Lung (tissue), 12 donors: ENCODE results near the gene FAM53A. TPM values are rescaled to one million over a fixed set of nuclear protein-coding genes. Genes with fewer than 3 reads are reported as not detected.
"Not testable (repeated sequence)": the region's sequence is repeated elsewhere in the genome, so short reads cannot be mapped to it uniquely, and the experiment has no call there.

ENCODE experiments used
- ATAC-seq: fragments of 200-7000 bp; cut with Tn5 transposase; one replicate; pipeline ENCODE4 v1.9.1; 2020; ENCODE audit warnings: moderate number of reproducible peaks; ENCODE audit not compliant: insufficient read depth, low FRiP score
- DNase-seq, 3 donors: peaks; one replicate each; pipeline ENCODE4 v3.0.0-alpha.2; 2013 to 2017
- H3K27ac ChIP-seq, 2 donors: one replicate each; pipeline ENCODE4 v1.5.1; 2013; ENCODE audit warnings: mild to moderate bottlenecking in 2 of 2, moderate library complexity in 2 of 2, control low read depth in 1 of 2, inconsistent platforms in 1 of 2, low read depth in 1 of 2, low read length in 1 of 2
- H3K27me3 ChIP-seq, 3 donors: one replicate each; pipeline ENCODE4 v1.5.1; 2013; ENCODE audit warnings: low read length in 2 of 3; ENCODE audit not compliant: control insufficient read depth in 3 of 3, insufficient read depth in 3 of 3
- H3K36me3 ChIP-seq, 4 donors: one replicate each; pipeline ENCODE4 v1.5.1; 2013; ENCODE audit warnings: low read length in 4 of 4, mild to moderate bottlenecking in 1 of 4, moderate library complexity in 1 of 4; ENCODE audit not compliant: control insufficient read depth in 4 of 4, insufficient read depth in 4 of 4
- H3K4me1 ChIP-seq, 5 donors: one replicate each; pipeline ENCODE4 v1.5.1; 2013; ENCODE audit warnings: low read length in 5 of 5, mild to moderate bottlenecking in 2 of 5, moderate library complexity in 1 of 5; ENCODE audit not compliant: control insufficient read depth in 5 of 5, insufficient read depth in 5 of 5
- H3K4me3 ChIP-seq: one replicate; pipeline ENCODE4 v1.5.1; 2013; ENCODE audit warnings: mild to moderate bottlenecking, control low read depth, moderate library complexity
- H3K9ac ChIP-seq, 2 donors: one replicate each; pipeline ENCODE4 v1.5.1; 2013; ENCODE audit warnings: low read length in 2 of 2, control low read depth in 1 of 2; ENCODE audit not compliant: insufficient read depth in 1 of 2
- H3K9me3 ChIP-seq, 4 donors: one replicate each; pipeline ENCODE4 v1.5.1; 2013; ENCODE audit warnings: low read length in 3 of 4, mild to moderate bottlenecking in 1 of 4, moderate library complexity in 1 of 4; ENCODE audit not compliant: control insufficient read depth in 4 of 4, insufficient read depth in 3 of 4
- WGBS, 2 donors: extraction: QIAGEN DNeasy Blood & Tissue Kit; methylation state at CpG; one replicate each; pipeline ENCODE4 v1.1.7; 2013; 5-methylcytosine and 5-hydroxymethylcytosine counted together
- polyA plus RNA-seq, 2 donors: library from polyadenylated mRNA; stranded (reverse); fragments of 200-250 nt; gene quantifications; one replicate each; pipeline ENCODE4 v1.2.1, GENCODE V29; 2013
- total RNA-seq, 2 donors: library from RNA; depleted of rRNA in 1 of 2; stranded (reverse); fragments of >200 nt in 1 of 2; gene quantifications; one replicate each; pipeline ENCODE4 v1.2.1, GENCODE V29; 2014 to 2021
- TF ChIP-seq, protein P1 (sequence below): IDR thresholded peaks from 2 replicates; pipeline ENCODE4 v1.5.1; 2012; ENCODE audit warnings: mild to moderate bottlenecking; ENCODE audit errors: control extremely low read depth, extremely low read depth
- donor health status: control.
- donor health status: control.
- donor health status: Bipolar disorder and iron deficiency.
- donor health status: healthy.
- donor health status: DM: yes; HTN: yes; CAD: no.

Gene FAM53A
- total and polyA plus RNA-seq, 4 donors = 1.4 to 2.8 (median 2.2) TPM

DNA sequence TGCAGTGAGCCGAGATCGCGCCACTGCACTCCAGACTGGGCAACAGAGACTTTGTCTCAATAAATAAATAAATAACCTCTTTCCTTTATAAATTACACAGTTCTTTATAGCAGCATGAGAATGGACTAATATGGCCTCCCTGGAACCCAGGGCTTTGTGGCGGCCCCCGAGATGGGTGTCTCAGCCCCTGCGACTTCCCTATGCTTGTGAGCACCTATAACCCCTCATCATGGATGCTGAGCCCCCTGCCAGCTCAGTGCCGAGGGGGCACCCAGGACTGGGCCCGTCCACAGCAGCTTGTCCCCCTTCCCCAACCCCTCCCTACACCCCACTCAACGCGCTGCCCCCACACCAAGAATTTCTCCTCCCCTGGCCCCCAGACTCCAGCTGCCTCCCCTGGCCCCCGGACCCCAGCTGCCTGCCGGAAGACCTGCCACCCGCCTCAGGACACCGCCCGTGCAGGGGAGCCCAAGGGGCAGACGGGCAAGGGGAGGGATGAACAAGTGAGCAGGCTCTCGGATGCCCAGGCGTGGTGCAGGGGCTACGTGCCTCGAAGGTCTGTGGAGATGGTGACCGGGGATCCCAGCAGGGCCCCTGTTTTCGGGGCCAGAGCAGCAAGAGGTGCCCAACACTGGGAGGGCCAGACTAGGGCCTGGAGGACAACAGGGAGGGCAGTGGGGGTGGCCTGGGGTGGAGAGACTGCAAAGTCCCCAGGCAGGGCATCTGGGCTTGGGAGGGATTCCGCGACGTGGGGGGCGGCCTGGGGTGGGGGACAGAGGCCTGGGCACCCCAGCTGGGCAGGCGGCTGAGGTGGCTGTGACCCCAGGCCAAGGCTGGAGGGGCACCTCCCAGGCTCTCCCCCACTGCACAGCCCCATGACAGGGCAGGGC is 74.0 kb downstream of the FAM53A start:
- Histone ChIP-seq H3K4me1 (peaks cover 0 to 9% (median 0%) of the 10 kb centered on the region in 5 donors), H3K9me3 (peaks cover 0 to 2% (median 0%) of the 10 kb centered on the region in 4 donors), H3K36me3 (no peaks in the 10 kb centered on the region), H3K9ac (no peak overlapping the region), H3K27me3 (no peaks in the 10 kb centered on the region), H3K4me3 (no peak overlapping the region), H3K27ac (no peak overlapping the region)
- DNase-seq (no peak), ATAC-seq (no peak)
- TF ChIP-seq, protein P1, sequence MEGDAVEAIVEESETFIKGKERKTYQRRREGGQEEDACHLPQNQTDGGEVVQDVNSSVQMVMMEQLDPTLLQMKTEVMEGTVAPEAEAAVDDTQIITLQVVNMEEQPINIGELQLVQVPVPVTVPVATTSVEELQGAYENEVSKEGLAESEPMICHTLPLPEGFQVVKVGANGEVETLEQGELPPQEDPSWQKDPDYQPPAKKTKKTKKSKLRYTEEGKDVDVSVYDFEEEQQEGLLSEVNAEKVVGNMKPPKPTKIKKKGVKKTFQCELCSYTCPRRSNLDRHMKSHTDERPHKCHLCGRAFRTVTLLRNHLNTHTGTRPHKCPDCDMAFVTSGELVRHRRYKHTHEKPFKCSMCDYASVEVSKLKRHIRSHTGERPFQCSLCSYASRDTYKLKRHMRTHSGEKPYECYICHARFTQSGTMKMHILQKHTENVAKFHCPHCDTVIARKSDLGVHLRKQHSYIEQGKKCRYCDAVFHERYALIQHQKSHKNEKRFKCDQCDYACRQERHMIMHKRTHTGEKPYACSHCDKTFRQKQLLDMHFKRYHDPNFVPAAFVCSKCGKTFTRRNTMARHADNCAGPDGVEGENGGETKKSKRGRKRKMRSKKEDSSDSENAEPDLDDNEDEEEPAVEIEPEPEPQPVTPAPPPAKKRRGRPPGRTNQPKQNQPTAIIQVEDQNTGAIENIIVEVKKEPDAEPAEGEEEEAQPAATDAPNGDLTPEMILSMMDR = no peak
- 92 to 95% methylated on average over 25 to 27 of the region's 27 CpGs for WGBS, 2 donors

DNA sequence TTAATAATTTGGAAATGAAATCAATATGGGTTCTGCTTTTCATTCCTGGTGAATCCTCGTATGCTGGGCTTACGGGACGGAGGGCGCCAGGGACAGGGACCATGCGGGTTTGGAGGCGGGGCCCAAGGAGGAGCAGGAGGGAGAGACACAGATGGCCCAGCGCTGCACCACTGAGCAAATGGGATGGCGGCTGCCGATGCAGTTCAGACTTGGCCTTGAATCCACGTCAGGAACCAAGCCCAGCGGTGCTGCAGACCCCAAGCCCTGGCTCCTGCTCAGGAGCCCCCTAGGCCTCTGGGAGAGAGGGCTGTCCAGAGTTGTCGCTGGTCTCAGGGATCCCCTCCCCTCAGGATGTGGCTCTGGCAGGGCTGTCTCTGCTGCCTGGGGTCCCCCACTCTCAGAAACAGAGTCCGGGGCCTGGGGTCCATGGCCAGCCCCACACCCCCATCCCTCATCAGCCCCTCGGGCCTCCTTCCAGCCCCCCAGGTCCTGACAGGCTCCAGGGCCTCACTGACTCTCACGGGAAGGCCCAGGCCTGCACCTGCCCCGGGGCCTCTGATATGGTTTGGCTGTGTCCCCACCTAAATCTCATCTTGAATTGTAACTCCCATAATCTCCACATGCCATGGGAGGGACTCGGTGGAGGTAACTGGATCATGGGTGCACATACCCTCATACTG is 75.2 kb downstream of the FAM53A start:
- no peak overlapping the region for H3K27ac ChIP-seq
- ATAC-seq (no peak), DNase-seq (no peak)
- no peak overlapping the region for H3K4me3 ChIP-seq
- H3K4me1 ChIP-seq = peaks cover 0 to 9% (median 0%) of the 10 kb centered on the region in 5 donors
- H3K27me3 ChIP-seq = peaks cover 0 to 2% (median 0%) of the 10 kb centered on the region in 3 donors
- 78 to 82% methylated on average over 17 of the region's 17 CpGs for WGBS, 2 donors
- TF ChIP-seq, protein P1 = no peak
- H3K9me3 ChIP-seq = peaks cover 0 to 2% (median 0%) of the 10 kb centered on the region in 4 donors
- H3K36me3 ChIP-seq = no peaks in the 10 kb centered on the region
- no peak overlapping the region for H3K9ac ChIP-seq

DNA sequence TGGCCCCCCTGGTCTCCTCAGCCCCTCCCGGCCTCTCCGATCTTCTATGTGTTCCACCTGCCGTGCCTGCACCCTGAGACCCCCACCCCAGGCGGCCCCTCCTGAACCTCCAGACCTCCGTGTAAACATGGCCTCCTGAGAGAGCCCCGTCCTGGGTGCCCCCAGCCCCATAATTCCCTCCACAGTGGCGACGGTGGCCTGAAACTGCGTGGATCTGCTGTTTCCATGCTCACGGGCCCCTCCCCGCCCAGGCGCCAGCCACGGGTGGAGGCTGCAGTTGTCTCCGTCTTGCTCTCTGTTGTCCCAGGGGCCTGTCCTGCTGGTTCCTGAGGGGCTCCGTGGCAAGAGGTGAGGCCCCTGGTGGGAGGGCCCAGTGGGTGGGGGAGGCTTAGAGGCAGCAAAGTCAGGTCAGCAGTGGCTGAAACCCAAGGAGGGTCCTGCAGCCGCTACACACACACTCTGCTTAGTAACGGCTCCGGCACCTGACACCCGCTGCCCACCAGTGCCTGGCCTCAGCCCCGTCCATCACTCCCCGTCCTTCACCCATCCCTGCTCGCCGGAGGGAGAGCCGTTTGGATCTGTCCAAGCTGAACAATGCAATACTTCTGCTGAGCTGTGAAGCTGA is 75.8 kb downstream of the FAM53A start:
- TF ChIP-seq, protein P1 = no peak
- no peak for ATAC-seq
- H3K27ac ChIP-seq = no peak overlapping the region
- no peaks in the 10 kb centered on the region for H3K36me3 ChIP-seq
- peaks cover 0 to 4% (median 2%) of the 10 kb centered on the region in 3 donors for H3K27me3 ChIP-seq
- no peak overlapping the region for H3K4me3 ChIP-seq
- 80 to 85% methylated on average over 24 of the region's 24 CpGs for WGBS, 2 donors
- peaks cover 0 to 9% (median 0%) of the 10 kb centered on the region in 5 donors for H3K4me1 ChIP-seq
- no peak for DNase-seq
- no peak overlapping the region for H3K9ac ChIP-seq
- H3K9me3 ChIP-seq = peaks cover 0 to 2% (median 0%) of the 10 kb centered on the region in 4 donors

DNA sequence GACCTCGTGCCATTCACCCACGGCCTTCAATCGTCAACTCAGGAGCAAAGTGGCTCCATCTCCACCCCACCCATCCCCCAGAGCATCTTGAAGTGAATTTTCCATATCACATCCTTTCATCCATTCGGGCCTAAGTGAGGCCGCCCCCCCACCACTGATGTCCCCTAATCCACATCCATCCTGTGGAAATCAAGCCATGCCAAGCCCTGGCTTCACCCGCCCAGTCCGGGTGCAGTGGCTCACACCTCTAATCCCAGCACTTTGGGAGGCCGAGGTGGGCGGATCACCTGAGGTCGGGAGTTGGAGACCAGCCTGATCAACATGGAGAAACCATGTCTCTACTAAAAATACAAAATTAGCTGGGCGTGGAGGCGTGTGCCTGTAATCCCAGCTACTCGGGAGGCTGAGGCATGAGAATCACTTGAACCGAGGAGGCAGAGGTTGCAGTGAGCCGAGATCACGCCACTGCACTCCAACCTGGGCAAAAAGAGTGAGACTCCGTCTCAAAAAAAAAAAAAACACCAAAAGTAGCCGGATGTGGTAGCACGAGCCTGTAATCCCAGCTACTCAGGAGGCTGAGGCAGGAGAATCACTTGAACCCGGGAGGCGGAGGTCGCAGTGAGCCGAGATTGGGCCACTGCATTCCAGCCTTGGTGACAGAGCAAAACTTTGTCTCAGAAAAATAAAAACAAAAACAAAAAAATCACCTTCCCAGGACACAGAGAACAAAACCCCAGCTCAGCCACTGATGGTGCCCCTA is 76.5 kb downstream of the FAM53A start:
- H3K27ac ChIP-seq, H3K9me3 ChIP-seq, H3K4me1 ChIP-seq, DNase-seq, H3K4me3 ChIP-seq, ATAC-seq, H3K27me3 ChIP-seq, H3K36me3 ChIP-seq, H3K9ac ChIP-seq: not testable (repeated sequence)
- 92 to 94% methylated on average over 23 of the region's 23 CpGs for WGBS, 2 donors
